Amniotic epithelial cell (primary cell): ENCODE results near the gene MBP.

Experiments
- DNase-seq: peaks from one replicate; pipeline ENCODE4 v3.0.0-alpha.2; 2010; ENCODE audit warnings: low read depth

MBP gene

GRCh38 chr18:76943542-76944339, 188.8 kb downstream of the MBP start:
- DNase-seq: peak; percentile 87

GRCh38 chr18:76941284-76941683, 191.3 kb downstream of the MBP start:
- no peak for DNase-seq

- DNase-seq: no peak
Observed at GRCh38 chr18:76938619-76939018, 194.0 kb downstream of the MBP start.

GRCh38 chr18:76937597-76937996, 195.0 kb downstream of the MBP start:
- DNase-seq: no peak

- DNase-seq: no peak
Observed at GRCh38 chr18:76936877-76937276, 195.7 kb downstream of the MBP start.

- no peak for DNase-seq
Observed at GRCh38 chr18:76935722-76936337, 196.8 kb downstream of the MBP start.

GRCh38 chr18:76932026-76932819, 200.4 kb downstream of the MBP start:
- DNase-seq: peak; percentile 89

- DNase-seq: no peak
Observed at GRCh38 chr18:76931171-76931570, 201.4 kb downstream of the MBP start.
